ENCODE results near the gene DENND4B.

Gene DENND4B

DNA sequence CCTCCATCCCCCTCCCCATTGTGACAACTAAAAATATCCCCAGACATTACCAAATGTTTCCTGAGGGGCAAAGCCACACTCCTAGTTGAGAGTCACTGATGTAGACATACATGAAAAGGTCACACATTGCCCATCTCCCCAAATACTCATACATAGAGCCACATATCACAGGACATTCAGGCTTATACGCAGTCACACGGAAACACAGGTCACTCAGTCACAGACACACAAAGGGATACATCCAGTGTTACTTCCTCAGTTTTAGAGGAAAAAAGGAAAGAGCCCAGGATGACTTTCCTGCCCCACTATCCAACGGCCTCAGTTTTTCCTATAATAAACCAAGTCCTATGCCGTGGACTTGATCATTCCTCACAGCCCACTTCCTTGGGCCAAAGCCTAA is 14.9 kb upstream of the DENND4B start:
- Mint-ChIP-seq H3K9me3 (no peaks in the 10 kb centered on the region), H3K27me3 (no peaks in the 10 kb centered on the region), H3K27ac (peak overlapping the region; percentile 93), H3K4me1 (ENCODE audit: low read depth) (peaks cover 62% of the 10 kb centered on the region), H3K4me3 (peak overlapping the region; percentile 89), H3K36me3 (ENCODE audit: low read depth) (peaks cover 72% of the 10 kb centered on the region)
- DNase-seq = no peak

GRCh38 chr1:153960206-153960605 is 13.7 kb upstream of the DENND4B start:
- peaks cover 62% of the 10 kb centered on the region for H3K4me1 Mint-ChIP-seq (ENCODE audit: low read depth)
- H3K27ac Mint-ChIP-seq = peak overlapping the region; percentile 80
- no peak for DNase-seq

DNA sequence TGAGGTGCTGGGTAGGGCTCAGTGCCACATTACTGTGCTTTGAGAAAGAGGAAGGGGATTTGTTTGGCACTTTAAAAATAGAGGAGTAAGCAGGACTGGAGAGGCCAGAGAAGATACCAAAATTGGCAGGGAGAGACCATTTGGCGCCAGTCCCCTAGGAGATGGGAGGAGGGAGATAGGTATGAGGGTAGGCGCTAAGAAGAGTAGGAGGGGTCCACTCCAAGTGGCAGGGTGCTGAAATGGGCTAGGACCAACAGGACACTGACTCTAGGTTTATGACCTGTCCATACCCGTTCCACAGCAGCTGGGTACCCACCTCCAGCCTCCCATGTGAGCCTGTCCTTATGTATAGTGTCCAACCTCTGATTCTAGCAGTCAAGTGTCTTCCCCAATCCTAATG is 12.9 kb upstream of the DENND4B start:
- Mint-ChIP-seq H3K36me3 (ENCODE audit: low read depth) (peaks cover 74% of the 10 kb centered on the region), H3K27ac (peak overlapping the region; percentile 98), H3K9me3 (no peaks in the 10 kb centered on the region), H3K4me1 (ENCODE audit: low read depth) (peaks cover 69% of the 10 kb centered on the region), H3K27me3 (no peaks in the 10 kb centered on the region), H3K4me3 (no peak overlapping the region)
- no peak for DNase-seq

More at GRCh38 chr1:153960206-153960605, 13.7 kb upstream of the DENND4B start:
- Mint-ChIP-seq H3K9me3 (no peaks in the 10 kb centered on the region), H3K36me3 (ENCODE audit: low read depth) (peaks cover 69% of the 10 kb centered on the region), H3K4me3 (no peak overlapping the region), H3K27me3 (no peaks in the 10 kb centered on the region)

DNA sequence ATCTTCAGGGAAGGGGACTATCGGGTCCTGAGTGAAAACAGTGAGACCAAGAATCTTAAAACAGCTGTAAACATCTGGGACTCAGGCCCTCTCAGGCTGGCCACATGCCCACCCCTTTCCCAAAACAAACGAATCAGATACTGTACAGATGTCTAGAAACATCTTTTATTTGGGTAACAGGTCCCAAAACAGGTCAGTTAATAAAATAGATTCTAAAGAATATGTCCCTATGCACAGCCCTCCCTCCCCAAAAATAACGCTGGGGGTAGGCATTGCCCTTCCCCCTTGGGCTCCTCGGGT is 12.4 kb upstream of the DENND4B start:
- no peak for DNase-seq
- H3K27ac Mint-ChIP-seq = peak overlapping the region; percentile 98
- H3K36me3 Mint-ChIP-seq (ENCODE audit: low read depth) = peaks cover 76% of the 10 kb centered on the region
- H3K27me3 Mint-ChIP-seq = no peaks in the 10 kb centered on the region
- peak overlapping the region; percentile 93 for H3K4me3 Mint-ChIP-seq
- H3K9me3 Mint-ChIP-seq = no peaks in the 10 kb centered on the region
- peaks cover 69% of the 10 kb centered on the region for H3K4me1 Mint-ChIP-seq (ENCODE audit: low read depth)

- H3K9me3 Mint-ChIP-seq = no peaks in the 10 kb centered on the region
- H3K27ac Mint-ChIP-seq = peak within 1 kb of the TSS; percentile 98
- DNase-seq = peak; percentile 95
- H3K27me3 Mint-ChIP-seq = no peaks in the 10 kb centered on the region
- H3K36me3 Mint-ChIP-seq (ENCODE audit: low read depth) = peaks cover 80% of the 10 kb centered on the region
- H3K4me1 Mint-ChIP-seq (ENCODE audit: low read depth) = peaks cover 67% of the 10 kb centered on the region
- peak within 1 kb of the TSS; percentile 93 for H3K4me3 Mint-ChIP-seq
Observed at GRCh38 chr1:153958111-153958960, 11.8 kb upstream of the DENND4B start, which contains the start of gene CRTC2. Gene CRTC2, minus strand, starts transcription at chr1:153958612. Its CDS starts 115 bp downstream, at chr1:153958497.

DNA sequence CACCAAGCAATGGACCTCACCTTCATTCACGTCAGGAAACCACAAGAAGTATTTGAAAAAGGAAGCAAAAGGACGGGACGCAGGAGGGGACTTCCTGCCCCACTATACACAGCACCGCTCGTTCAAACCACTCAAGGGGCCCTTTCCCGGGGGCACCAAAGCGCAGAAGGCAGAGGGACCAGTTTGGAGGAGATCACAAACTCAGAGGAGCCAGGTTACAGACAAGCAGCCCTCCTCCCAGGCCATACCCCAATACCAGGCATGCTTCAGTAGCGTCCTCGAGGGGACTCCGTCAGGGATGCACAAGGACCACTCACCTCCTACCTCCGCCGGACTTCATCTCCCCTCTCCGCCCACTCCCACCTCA is 11.2 kb upstream of the DENND4B start:
- Mint-ChIP-seq H3K36me3 (ENCODE audit: low read depth) (peaks cover 78% of the 10 kb centered on the region), H3K4me3 (peak overlapping the region; percentile 93), H3K4me1 (ENCODE audit: low read depth) (peaks cover 68% of the 10 kb centered on the region), H3K9me3 (no peaks in the 10 kb centered on the region), H3K27me3 (no peaks in the 10 kb centered on the region), H3K27ac (peak overlapping the region; percentile 98)
- DNase-seq = no peak

DNA sequence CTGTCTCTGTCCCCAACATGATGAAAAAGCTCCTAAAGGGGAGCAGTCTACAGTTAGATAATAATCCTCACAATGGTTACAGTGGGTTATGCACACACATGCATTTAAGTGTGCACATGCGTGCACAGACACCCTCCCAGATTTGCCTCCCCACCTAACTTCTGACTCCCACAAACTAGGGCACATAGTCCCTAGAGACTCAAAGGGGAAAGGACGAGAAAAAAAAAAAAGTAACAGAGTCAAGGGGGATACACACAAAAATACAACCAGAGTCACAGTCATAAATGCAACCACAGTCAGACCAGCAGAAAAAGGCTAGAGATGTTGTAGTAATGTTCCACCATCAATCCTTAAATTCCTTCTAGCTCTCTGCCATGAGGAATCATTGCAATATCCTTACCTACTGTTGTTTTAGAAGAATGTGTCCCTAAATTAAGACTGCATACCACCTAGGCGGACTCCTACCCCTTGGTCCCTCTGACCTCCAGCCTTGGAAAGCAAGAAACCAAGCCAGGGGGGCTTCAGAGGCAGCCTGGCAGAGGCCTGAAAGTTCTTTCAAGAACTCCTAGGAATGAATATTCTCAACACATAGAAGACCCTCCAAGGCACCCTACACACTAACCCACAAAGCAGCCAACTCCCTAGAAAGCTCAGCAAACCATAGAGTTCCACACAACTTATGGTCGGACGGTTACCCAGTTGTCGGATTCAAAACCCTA is 10.6 kb upstream of the DENND4B start:
- no peaks in the 10 kb centered on the region for H3K27me3 Mint-ChIP-seq
- no peaks in the 10 kb centered on the region for H3K9me3 Mint-ChIP-seq
- H3K36me3 Mint-ChIP-seq (ENCODE audit: low read depth) = peaks cover 78% of the 10 kb centered on the region
- peak overlapping the region; percentile 93 for H3K4me3 Mint-ChIP-seq
- H3K4me1 Mint-ChIP-seq (ENCODE audit: low read depth) = peaks cover 62% of the 10 kb centered on the region
- no peak for DNase-seq
- peak overlapping the region; percentile 98 for H3K27ac Mint-ChIP-seq

GRCh38 chr1:153954826-153955225 is 8.3 kb upstream of the DENND4B start:
- H3K9me3 Mint-ChIP-seq = no peaks in the 10 kb centered on the region
- no peak for DNase-seq
- H3K4me1 Mint-ChIP-seq (ENCODE audit: low read depth) = peaks cover 47% of the 10 kb centered on the region
- H3K4me3 Mint-ChIP-seq = no peak overlapping the region
- no peaks in the 10 kb centered on the region for H3K27me3 Mint-ChIP-seq
- H3K27ac Mint-ChIP-seq = peak overlapping the region; percentile 85
- H3K36me3 Mint-ChIP-seq (ENCODE audit: low read depth) = peaks cover 79% of the 10 kb centered on the region

DNA sequence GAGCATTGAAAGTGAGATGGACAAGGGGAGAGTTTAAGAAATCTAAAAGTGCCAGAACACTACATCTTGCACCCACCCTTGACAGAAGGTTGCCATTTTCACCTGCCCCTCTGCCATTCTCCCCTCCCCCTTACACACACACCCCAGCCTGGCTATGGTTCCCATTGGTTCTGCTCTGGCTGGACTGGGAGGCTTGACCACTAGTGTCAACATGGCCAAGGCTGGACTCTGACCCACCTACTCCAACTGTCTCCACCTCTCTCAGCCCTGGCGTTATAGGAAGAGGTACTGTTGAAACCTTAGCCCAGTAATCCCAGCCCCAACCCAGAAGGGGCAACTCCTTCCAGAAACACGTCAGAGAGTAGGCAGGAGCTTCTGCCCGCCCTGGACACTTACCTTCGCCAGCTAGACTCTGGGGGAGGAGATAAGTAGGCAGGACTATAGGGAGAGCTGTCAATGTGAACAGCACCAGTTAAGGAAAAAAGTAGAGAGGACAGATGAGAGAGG is 7.4 kb upstream of the DENND4B start:
- Mint-ChIP-seq H3K9me3 (no peaks in the 10 kb centered on the region), H3K4me1 (ENCODE audit: low read depth) (peaks cover 40% of the 10 kb centered on the region), H3K36me3 (ENCODE audit: low read depth) (peaks cover 81% of the 10 kb centered on the region), H3K4me3 (no peak overlapping the region), H3K27me3 (no peaks in the 10 kb centered on the region), H3K27ac (peak overlapping the region; percentile 85)
- no peak for DNase-seq

DNA sequence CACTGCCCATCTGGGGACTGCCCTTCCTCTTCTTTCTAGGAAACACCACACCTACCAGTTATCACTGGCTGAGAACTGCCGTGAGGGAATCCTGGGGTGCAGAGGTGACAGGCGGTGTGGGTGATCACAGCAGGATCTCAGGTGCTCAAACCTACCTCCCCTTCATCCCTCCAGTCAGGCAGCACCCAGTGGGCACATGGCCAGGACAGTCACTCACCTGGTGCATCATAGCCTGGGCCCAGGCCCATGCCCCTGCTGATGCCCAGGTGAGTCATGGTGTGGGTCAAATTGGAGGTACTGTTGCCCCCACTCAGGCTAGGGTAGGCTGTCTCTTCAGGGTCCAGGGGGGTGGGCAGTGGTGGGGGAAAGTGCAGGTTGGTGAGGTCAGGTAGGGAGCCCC is 5.3 kb upstream of the DENND4B start:
- Mint-ChIP-seq H3K9me3 (no peaks in the 10 kb centered on the region), H3K4me1 (ENCODE audit: low read depth) (peaks cover 36% of the 10 kb centered on the region), H3K4me3 (no peak overlapping the region), H3K27me3 (no peaks in the 10 kb centered on the region), H3K27ac (peak overlapping the region; percentile 78), H3K36me3 (ENCODE audit: low read depth) (peaks cover 85% of the 10 kb centered on the region)
- no peak for DNase-seq

DNA sequence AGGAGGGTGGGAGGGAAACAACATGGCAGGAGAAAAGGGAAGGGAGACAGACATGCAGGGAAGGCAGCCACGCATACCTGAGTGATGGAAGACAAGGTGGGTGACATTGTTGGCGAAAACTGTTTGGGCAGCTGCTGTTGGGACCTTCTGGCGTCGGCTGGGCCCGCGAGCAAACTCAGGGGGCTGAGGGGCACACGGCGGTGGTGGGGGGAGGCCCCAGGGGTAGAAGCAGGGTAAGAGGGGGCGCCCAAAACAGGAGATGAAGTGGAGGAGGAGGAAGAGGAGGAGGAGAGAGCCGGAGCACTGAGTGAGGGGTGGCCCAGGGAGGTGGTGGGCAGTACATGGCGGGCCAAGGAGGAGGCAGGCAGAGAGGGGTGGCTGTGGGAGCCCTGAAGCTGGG is 4.7 kb upstream of the DENND4B start:
- Mint-ChIP-seq H3K4me3 (no peak overlapping the region), H3K27ac (peak overlapping the region; percentile 78), H3K27me3 (no peaks in the 10 kb centered on the region), H3K4me1 (ENCODE audit: low read depth) (peaks cover 32% of the 10 kb centered on the region), H3K9me3 (no peaks in the 10 kb centered on the region), H3K36me3 (ENCODE audit: low read depth) (peaks cover 85% of the 10 kb centered on the region)
- no peak for DNase-seq

DNA sequence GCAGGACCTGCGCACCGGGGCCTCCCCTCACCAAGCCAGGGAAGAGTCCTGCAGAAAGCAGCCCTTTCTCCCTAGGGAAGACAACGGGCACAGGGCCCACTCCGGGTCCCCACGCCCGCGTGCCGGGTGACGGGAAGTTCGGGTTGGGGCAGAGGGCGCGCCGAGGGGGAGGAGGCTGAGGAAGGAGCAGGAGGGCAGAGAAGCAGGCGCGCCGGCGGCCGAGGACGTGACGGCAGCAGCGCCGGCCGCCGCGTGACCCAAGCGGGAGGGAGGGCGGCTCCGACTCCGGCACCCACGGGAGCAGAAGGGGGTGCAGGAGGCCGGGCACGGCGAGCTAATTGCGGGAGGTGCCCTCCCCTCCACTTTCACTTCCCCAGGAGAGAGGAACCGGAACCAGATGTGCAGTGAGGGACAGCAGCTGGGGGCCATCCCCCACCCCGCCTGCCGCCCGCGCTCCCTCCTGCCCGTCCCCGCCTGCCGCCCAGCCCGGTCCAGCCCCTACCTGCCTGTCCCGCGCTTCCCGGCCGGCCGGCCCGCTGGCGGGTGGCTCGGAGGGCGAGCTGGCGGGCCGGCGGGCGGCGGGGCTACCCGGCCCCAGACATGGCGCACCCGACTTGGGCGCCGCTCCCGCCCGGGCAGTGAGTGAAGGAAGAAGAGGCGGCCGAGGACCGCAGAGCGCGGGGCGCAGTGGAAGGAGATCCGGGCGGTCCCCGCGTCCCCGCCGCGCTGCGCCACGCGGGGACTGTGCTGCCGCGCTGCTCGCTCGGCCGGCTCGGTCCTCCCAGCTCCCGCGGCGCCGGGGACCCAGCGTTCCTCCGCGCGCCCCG is 510 bp downstream of the DENND4B start:
- Mint-ChIP-seq H3K36me3 (ENCODE audit: low read depth) (peaks cover 89% of the 10 kb centered on the region), H3K4me1 (ENCODE audit: low read depth) (peaks cover 29% of the 10 kb centered on the region), H3K27me3 (no peaks in the 10 kb centered on the region), H3K4me3 (peak overlapping the region; percentile 93), H3K27ac (peak overlapping the region; percentile 96), H3K9me3 (no peaks in the 10 kb centered on the region)
- DNase-seq = peak; percentile 82

DNA sequence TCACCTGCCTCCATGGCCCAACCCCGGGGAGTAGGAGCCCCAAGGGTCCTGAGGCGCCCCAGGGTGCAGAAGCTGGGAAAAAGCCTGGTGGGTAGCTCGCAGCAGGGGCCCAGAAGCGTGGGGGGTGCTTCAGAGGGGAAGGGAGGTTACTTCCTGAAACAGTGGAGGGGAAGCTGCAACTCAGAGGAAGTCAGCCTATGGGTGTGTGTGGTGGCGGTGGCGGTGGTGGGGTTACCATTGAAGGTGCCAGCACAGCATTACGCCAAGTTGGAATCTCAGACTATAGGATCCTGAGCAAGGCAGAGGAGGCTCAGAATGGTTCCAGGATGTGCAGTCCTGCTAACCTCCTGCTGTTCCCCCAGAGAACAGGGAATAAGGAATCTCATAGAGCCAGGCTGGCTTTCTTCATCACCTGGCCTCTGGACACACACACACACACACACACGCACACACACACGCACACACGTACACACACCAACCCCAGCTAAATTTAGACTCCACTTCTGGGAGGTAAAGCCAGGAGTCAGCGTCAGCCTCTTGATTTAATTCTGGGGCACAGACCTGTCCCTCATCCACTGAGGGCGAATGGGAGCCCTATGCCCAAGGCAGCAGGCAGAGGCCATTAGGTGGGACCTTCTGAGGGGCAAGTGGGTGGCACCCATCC is 1.3 kb downstream of the DENND4B start:
- H3K27ac Mint-ChIP-seq = peak overlapping the region; percentile 96
- DNase-seq = peak; percentile 79
- no peaks in the 10 kb centered on the region for H3K9me3 Mint-ChIP-seq
- H3K4me3 Mint-ChIP-seq = peak overlapping the region; percentile 93
- no peaks in the 10 kb centered on the region for H3K27me3 Mint-ChIP-seq
- H3K36me3 Mint-ChIP-seq (ENCODE audit: low read depth) = peaks cover 89% of the 10 kb centered on the region
- peaks cover 31% of the 10 kb centered on the region for H3K4me1 Mint-ChIP-seq (ENCODE audit: low read depth)

GRCh38 chr1:153944827-153945117 is 1.7 kb downstream of the DENND4B start:
- Mint-ChIP-seq H3K36me3 (ENCODE audit: low read depth) (peaks cover 89% of the 10 kb centered on the region), H3K27ac (peak overlapping the region; percentile 96), H3K4me1 (ENCODE audit: low read depth) (peaks cover 32% of the 10 kb centered on the region)

More at GRCh38 chr1:153944827-153945117, 1.7 kb downstream of the DENND4B start:
- Mint-ChIP-seq H3K27me3 (no peaks in the 10 kb centered on the region), H3K4me3 (peak overlapping the region; percentile 93), H3K9me3 (no peaks in the 10 kb centered on the region)
- DNase-seq = no peak
